ENCODE measurements around the gene CEP250.
A peak's percentile ranks its signal among the peaks of the same experiment; 100 is the strongest.
"Not testable (repeated sequence)": the region's sequence is repeated elsewhere in the genome, so short reads cannot be mapped to it uniquely, and the experiment has no call there.

CEP250 gene, protein sequence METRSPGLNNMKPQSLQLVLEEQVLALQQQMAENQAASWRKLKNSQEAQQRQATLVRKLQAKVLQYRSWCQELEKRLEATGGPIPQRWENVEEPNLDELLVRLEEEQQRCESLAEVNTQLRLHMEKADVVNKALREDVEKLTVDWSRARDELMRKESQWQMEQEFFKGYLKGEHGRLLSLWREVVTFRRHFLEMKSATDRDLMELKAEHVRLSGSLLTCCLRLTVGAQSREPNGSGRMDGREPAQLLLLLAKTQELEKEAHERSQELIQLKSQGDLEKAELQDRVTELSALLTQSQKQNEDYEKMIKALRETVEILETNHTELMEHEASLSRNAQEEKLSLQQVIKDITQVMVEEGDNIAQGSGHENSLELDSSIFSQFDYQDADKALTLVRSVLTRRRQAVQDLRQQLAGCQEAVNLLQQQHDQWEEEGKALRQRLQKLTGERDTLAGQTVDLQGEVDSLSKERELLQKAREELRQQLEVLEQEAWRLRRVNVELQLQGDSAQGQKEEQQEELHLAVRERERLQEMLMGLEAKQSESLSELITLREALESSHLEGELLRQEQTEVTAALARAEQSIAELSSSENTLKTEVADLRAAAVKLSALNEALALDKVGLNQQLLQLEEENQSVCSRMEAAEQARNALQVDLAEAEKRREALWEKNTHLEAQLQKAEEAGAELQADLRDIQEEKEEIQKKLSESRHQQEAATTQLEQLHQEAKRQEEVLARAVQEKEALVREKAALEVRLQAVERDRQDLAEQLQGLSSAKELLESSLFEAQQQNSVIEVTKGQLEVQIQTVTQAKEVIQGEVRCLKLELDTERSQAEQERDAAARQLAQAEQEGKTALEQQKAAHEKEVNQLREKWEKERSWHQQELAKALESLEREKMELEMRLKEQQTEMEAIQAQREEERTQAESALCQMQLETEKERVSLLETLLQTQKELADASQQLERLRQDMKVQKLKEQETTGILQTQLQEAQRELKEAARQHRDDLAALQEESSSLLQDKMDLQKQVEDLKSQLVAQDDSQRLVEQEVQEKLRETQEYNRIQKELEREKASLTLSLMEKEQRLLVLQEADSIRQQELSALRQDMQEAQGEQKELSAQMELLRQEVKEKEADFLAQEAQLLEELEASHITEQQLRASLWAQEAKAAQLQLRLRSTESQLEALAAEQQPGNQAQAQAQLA (N-terminal part only)

GRCh38 chr20:35454881-35455609, at the start of gene CEP250:
TSS of gene CEP250 (plus strand) at chr20:35455598. CDS start at chr20:35462368, 6,770 bp downstream.
- DNase-seq, result peak; percentile 96

GRCh38 chr20:35405775-35406174, 49.6 kb upstream of the CEP250 start:
- no peak for DNase-seq

- no peak for DNase-seq
These were observed 47.1 kb upstream of the CEP250 start for GRCh38 chr20:35408270-35408669.

DNA sequence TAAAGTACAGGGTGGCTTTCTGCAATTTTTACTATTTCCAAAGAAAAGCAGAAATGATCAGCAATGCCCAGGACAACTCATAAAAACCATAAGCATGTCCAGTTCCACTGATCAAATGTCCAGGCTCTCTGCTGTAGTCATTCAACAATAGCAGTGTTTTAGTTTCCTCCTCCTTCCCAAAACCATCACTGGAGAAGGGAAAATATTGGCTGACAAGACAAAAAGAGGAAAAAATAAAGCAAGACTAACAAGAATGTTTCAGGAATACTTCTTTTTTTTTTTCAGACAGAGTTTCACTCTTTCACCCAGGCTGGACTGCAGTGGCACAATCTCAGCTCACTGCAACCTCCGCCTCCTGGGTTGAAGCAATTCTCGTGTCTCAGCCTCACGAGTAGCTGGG, 45.9 kb upstream of the CEP250 start:
- no peak for DNase-seq

DNA sequence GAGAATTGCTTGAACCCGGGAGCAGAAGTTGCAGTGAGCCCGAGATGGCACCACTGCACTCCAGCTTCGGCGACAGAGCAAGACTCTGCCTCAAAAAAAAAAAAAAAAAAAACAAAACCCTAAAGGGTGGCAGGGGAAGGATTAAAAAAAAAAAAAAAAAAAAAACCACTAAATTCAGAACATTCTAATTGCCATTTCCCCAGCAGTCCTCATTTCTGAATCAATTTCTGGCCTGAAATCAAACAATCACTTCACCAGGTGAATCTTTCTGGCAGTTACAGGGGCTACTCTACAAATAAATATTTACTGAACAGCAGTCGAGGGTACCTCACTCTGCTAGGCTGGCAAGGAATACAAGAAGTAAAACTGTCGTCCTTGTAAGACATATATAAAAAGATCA, 44.8 kb upstream of the CEP250 start:
- no peak for DNase-seq

- no peak for DNase-seq
These were observed 34.1 kb upstream of the CEP250 start for GRCh38 chr20:35421322-35421721.

DNA sequence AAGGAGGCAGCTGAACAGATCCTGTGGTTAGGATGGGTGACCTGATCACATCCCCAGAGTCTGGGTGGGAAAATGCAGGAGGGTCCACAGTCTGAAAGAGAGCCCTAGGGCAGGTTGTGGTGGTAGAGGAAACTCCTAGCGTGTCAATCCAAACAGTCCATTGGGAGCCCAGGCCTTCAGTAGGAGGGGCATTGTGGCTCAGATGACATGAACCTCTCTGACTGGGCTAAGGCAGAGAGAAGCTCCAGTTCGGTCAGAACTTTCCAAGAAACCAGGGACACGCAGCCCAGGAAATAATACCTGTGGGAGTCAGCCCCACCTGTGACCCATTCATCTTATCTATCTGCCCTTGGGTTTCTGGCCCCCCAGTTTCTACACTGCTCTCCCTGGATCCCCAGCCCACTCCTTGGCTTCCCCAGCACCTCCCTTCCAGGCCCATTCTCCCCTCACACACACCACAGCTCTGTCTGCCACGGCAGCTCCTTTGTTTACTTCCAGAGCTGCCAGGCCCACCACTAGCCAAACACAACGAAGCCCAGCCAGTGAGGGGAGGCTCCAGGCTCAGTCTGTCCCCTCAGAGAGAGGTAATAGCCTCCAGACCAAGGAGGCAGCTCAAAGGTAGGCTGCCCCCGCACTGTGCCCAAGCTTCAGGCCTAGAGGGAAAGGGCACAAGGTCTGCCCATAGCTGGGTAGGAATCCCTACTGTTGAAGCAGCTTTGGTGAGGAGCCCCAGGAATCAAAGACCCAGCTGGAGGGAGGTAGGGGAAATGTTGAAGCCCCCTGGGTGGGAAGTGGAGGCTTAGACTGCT, 23.6 kb upstream of the CEP250 start:
- DNase-seq, result no peak

DNA sequence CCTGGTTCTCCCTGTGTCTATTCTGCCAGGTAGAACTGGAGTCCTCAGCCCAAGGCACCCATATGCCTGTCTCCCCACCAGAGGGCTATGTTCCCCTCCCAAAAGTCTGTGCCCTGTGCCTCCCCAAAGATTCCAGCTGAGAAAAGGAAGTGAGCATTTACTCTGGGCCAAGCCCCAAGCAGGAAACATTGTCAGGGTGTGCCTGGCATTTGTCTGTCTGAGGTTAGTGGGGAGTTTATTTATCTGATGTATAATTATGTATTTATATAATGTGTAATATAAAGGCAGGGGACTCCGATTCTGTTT, 23.0 kb upstream of the CEP250 start:
- no peak for DNase-seq

DNA sequence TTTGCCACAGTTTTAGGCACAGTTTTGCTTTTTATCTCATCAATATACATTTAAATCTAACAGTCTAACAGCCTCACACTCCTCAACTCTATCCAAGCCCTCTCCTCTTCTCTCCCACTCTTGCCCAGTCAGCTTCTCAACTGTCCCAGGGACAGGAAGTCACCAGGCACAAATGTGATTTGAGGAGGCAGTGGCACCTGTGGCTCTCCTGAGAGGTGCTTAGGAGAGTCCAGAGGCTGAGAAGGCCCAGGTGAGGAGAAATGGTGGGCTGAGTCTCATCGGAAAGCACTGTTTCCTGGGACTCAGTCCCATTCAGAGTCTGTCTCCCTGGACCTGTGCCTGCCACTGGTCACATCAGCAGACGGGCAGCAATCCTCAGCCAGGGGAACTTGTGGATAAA, 22.1 kb upstream of the CEP250 start:
- DNase-seq, result no peak

GRCh38 chr20:35434085-35435005, 21.1 kb upstream of the CEP250 start:
- no peak for DNase-seq

DNA sequence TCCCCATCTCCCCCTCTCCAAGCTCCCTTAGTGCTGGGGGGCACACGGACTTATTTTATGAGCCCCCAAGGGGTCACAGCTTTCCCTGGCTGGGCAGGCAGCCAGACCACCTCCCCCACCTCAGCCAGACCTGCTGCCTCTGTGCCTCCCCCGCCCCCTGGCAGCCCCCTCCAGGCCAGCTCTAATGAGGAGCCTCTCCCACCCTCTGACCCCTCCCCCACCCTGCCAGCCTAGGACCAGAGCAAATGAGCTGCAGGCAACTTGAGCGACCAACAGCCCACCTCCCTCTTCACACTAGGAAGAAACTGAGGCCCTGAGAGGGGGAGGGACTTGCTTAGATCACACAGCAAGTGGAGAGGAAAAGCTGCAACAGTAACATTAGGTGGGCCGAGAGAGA, 19.2 kb upstream of the CEP250 start:
- no peak for DNase-seq

DNA sequence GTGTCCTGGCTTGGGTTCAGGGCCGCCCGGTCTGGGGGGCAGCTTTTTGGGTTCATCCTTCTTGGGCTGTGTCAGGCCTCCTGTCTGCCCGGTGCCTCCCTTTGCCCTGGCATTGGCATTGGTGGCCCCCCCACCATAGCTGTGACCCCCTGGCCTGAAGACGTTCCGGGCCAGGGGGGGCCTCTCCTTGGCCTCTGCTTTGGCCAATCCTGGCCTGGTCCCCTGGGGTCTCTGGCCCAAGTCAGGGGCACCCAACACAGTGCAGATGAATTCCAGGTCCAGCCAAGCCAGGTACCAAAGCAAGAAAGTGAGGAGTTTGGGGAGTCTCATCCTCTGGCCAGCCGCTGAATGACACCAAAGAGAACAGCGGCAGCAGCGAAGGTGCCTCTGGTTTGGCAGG, 17.8 kb upstream of the CEP250 start:
- DNase-seq, result no peak

DNA sequence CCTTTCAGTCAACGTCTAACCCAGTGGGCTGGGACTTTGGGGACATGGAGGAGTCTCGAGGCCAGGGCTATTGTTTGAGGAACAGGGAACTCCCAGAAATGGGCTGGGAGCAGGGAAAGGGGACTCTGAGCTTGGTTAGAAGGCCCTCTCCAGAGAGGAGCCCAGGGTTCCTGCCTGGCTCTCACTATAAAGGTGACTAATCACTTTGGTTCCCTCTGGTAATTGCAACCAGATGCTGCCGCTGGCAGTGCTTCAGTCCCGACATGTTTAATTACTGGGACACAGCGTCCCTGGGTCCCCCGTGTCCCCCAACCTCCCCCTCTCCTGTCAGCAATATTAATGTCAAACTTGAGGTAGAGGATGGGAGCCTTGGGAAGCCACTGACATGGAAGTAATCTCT, 12.4 kb upstream of the CEP250 start:
- no peak for DNase-seq

DNA sequence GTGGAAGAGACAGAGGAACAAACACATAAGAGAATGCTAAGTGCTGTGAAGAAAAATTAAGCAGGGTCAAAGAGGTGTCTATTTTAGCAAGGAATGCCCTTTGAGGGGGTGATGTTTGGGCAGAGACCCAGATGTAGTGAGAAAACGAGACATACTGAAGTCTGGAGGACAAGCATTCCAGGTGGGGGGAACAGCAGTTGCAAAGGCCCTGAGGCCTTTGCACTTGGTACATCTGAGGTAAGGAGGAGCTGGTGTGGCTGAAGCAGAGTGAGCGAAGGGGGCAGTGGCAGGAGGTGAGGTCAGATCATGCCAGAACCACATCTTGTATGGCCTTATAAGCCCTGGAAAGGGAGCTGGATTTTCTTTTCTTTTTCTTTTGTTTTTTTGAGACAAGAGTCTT, 11.2 kb upstream of the CEP250 start:
- no peak for DNase-seq

DNA sequence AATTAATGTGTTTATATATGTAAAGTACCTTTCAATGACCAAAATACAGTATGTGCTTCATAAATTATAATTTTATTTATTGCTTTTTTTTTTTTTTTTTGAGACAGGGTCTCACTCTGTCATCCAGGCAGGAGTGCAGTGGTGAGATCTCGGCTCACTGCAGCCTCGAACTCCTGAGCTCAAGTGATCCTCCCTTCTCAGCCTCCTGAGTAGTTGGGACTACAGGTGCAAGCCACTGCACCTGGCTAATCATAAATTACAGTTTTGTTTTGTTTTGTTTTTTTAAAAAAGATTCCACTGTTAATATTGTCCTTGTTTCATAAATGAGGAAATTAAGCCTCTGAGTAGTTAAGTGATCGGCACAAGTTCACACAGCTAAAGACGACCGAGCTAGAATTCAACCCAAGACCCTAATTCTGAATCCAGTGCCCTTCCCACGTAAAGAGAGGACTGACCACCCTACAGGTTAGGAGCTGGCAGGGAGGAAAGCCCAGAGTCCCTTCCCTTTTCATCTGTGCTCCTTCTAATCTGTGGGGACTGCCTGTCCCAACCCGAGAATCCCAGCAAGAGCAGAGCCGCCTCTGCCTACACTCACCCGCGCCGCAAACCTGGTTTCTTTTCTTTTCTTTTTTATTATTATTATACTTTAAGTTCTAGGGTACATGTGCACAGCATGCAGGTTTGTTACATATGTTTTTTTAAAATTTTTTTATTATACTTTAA, 8.9 kb upstream of the CEP250 start:
- no peak for DNase-seq

GRCh38 chr20:35447082-35447789, 8.2 kb upstream of the CEP250 start:
- DNase-seq, result peak; percentile 80

DNA sequence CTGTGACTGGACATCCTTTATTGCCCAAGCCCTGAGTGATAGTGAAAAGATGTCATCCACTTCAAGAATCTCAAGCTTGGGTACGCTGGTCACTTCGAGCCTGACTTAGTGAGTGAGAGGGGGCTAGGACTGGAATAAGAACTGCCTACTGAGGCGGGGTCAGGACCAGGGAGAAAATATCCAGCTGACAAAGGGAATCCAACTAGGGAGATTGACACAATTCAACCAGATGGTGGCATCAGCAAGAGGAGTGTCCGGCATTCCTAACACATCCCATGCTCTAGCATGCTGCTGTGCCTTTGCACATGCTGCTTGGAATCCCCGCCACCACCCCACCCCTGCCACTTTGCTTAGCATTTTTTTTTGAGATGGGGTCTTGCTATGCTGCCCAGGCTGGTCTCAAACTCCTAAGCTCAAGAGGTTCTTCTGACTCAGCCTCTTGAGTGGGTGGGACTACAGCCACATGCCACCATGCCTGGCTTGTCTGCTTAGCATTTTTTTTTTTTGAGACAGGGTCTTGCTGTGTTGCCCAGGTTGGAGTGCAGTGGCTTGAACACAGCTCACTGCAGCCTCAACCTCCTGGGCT, 6.5 kb upstream of the CEP250 start:
- DNase-seq, result no peak

- DNase-seq, result not testable (repeated sequence)
These were observed 5.5 kb upstream of the CEP250 start for GRCh38 chr20:35449855-35450254.

DNA sequence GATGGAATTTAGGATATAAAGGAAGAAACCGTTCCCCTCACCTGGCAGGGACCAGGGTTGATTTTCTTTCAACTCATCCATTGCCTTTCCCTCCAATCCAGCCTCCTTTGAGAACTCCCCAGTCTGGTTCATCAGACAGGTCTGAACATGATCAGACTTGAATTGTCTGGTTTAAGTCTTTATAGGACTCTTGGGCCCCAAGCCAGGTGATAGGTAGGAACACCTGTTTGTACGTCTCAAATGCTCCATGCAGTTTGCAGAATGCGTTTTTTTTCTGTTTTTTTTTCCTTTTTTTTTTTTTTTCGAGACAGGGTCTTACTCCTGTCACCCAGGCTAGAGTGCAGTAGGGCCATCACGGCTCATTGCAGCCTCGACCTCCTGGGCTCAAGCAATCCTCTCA, 4.1 kb upstream of the CEP250 start:
- DNase-seq, result no peak
